ENCODE results near the gene CCDC121.

The CCDC121 gene, protein sequence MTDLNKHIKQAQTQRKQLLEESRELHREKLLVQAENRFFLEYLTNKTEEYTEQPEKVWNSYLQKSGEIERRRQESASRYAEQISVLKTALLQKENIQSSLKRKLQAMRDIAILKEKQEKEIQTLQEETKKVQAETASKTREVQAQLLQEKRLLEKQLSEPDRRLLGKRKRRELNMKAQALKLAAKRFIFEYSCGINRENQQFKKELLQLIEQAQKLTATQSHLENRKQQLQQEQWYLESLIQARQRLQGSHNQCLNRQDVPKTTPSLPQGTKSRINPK

GRCh38 chr2:27628767-27629709, at the start of gene CCDC121, which contains the start of gene GPN1:
Gene CCDC121, minus strand, starts transcription at chr2:27629012. Its CDS starts 1,213 bp downstream, at chr2:27627799.
Gene GPN1, plus strand, starts transcription at chr2:27629050. Its CDS starts 9 bp downstream, at chr2:27629059.
- DNase-seq (ENCODE audit: low read depth): peak; percentile 93

DNA sequence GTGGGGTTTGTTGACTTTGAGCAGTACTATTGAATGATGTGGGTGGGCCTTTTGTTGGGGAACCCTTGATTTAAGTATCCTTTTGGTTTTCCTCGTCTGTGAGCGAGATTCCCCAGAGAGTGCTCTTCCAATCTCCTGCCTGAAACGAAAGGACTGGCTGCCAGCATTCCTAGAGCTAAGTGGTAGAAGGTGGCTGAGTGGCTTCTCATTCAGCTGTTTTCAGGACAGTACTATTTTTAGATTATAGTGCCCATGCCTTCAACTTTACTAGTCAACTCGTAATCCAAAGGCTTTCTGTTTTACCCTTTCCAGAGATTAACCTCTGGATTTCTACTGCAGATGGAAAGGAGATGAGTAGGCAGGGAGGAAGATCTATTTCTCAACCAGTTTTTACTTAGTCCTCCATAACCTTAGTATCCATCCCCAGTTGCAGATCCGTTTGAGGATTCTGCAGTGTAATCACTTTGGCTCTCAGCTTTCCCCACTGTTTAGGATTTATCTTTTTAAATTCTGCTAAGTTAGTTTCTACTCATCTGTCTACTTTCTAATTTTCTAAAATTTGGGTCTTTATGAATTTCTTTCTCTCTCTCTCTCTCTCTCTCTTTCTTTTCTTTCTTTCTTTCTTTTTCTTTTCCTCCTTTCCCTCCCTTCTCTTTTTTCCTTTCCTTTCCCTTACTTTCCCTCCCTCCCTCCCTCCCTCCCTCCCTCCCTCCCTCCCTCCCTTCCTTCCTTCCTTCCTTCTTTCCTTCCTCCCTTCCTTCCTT, 44.1 kb upstream of the CCDC121 start:
- DNase-seq (ENCODE audit: low read depth): no peak

GRCh38 chr2:27671235-27671634, 42.4 kb upstream of the CCDC121 start:
- DNase-seq (ENCODE audit: low read depth): no peak

DNA sequence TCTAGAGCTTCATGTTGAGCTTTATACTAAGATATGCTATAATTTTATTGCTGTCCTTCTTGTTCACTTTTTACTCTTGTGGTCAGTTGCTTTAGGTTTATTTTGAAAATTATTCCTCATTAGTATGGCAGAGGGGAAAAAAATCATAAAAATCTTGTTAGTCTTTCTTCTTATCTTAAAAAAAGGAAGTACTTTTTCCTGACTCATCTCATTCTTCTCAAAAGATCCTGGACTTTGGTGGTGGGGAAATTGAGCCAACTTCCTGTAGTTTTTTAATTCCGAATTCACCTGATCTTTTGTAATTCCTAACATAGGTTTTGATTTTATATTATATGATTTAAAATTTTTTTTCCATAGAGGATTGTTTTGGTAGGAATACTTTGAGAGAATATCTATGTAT, 38.6 kb upstream of the CCDC121 start:
- DNase-seq (ENCODE audit: low read depth): no peak

DNA sequence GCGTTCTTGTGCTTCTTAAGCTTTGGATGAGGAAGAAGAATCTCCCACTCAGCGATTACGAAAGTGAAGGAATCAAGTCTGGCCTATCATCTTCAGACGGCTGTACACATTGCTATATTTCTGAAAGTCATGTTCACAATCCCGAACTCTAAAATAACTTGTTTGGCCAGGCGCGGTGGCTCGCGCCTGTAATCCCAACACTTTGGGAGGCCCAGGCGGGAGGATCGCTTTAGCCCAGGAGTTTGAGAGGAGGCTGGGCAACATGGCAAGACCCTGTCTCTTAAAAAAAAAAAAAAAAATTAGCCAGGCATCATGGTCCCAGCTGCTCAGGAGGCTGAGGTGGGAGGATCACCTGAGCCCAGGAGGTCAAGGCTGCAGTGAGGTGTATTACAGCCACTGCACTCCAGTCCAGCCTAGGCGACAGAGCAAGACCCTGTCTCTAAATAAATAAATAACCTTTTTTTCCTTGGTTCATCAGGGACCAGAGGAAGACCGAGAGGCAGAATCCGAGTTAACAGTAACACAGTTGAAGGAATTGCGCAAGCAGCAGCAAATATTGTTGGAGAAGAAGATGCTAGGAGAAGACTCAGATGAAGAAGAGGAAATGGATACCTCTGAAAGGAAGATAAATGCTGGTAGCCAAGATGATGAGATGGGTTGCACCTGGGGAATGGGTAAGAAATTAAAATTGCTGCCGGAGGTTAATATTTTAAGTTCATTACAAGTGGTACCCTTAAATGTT, 36.0 kb upstream of the CCDC121 start:
- no peak for DNase-seq (ENCODE audit: low read depth)

GRCh38 chr2:27664154-27664574, 35.4 kb upstream of the CCDC121 start:
- DNase-seq (ENCODE audit: low read depth): no peak

GRCh38 chr2:27663285-27664153, 34.7 kb upstream of the CCDC121 start, which contains the start of the genes SLC4A1AP and SUPT7L:
Gene SLC4A1AP, plus strand, starts transcription at chr2:27663889. Its CDS starts 26 bp downstream, at chr2:27663915.
Gene SUPT7L, minus strand, starts transcription at chr2:27663614. Its CDS starts 1,422 bp downstream, at chr2:27662192.
- DNase-seq (ENCODE audit: low read depth): peak; percentile 48

GRCh38 chr2:27661371-27661770, 32.6 kb upstream of the CCDC121 start:
- DNase-seq (ENCODE audit: low read depth): no peak

DNA sequence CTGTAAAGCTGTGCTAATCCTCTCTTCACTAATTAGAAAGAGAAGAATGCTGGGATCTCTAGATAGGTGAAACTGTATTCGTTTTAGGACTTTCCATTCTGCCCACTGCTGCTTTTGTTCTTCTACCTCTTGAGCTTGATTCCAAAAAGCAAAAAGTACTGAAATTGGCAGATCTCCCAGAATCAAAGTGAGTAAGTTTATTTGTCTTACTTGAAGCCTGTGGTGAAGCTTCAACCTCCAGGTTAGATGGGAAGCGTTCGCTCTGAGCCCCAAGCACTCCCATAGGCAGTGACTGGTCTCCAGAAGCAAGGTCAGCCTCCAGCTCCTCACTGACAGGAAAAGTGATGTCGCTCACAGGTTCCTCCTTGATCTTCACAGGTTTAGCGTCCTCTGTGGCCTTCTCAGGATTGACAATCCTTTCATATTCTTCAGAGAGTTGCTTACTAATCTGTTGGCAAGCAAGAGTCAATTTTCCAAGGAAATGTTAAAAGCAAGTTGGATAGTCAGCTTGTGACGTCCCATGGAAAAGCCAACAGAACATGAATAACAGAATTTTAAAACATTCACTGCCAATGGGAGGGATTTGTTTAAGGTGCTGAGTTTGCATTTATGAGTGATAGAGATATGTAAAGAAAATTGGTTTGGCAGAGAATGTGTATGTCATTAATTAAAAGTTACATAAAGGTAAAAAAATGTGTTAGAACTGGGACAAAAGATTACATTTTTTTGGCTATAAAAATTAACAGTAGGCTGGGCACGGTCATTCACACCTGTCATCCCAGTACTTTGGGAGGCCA, 26.5 kb upstream of the CCDC121 start:
- no peak for DNase-seq (ENCODE audit: low read depth)

DNA sequence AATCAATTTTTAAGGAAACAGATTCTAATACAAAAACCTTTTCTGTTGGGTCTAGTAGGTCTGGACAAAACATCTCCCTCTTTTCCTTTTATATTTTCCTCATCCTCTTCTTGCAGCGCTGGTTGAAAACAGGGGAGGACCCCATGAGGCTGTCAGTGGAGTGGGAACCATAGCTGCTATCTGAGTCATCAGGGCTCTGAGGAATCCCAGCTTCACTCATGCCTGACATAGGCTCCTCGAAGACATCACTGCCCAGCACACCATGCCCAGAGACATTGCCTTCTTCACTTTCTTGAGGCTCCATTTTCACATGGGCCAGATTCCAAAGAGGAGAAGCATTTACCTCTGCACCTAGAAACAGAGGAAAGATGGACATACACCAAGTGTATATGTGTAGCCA, 24.6 kb upstream of the CCDC121 start:
- no peak for DNase-seq (ENCODE audit: low read depth)

DNA sequence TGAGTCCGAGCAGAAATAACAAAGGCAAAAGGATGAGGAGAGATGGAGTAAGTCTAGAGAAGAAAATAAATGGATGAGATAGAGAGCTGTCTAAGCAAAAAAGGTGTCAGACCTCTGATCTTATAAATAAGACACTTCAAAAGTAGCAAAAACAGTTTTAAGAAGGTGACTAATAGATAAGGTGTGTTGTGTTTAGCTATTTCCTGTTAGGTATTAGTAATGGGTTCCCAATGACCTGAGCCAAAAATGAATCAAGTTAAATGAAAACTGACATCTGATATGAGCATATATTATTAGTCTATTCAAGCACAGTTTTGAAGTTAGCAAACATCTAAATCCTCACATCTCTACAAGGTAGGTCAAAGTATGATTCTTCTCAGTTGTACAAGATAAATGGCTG, 24.0 kb upstream of the CCDC121 start:
- no peak for DNase-seq (ENCODE audit: low read depth)

DNA sequence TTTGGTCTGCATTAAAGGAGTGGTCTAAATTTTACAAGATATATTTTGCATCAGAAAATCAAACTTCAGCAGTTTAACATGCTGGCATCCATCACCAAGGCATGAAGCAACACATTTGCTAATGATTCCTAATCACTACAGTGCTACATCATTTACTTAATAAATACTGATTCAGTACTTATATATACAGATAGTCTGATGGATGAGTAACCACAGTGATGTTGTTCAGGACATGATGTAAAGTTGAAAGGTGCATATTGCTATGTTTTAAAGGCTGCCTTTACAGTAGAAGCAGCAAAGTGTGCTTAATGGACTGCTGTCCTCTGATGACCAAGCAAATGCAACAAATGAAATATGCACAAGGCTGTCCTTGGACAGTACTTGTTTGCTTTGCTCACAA, 23.5 kb upstream of the CCDC121 start:
- DNase-seq (ENCODE audit: low read depth): no peak

DNA sequence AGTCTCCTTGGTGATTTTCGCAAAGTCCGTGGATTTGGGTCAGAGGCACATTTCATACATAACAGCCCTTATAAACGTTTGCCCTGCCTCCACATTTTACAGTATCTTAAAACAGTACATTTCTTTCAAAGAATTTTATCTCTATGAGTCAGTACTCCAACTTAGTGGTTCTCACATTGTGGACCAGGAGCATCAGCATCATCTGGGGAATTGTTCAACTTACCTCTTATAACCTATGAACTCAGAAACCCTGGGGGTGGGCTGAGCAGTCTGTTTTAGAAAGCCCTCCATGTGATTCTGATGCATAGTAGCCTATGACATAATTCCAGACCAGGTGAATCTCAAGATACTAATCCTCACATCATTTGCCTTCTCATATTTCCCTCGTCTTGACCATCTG, 22.2 kb upstream of the CCDC121 start:
- DNase-seq (ENCODE audit: low read depth): no peak

GRCh38 chr2:27647737-27648136, 18.9 kb upstream of the CCDC121 start:
- no peak for DNase-seq (ENCODE audit: low read depth)

GRCh38 chr2:27647289-27647688, 18.5 kb upstream of the CCDC121 start:
- DNase-seq (ENCODE audit: low read depth): no peak

DNA sequence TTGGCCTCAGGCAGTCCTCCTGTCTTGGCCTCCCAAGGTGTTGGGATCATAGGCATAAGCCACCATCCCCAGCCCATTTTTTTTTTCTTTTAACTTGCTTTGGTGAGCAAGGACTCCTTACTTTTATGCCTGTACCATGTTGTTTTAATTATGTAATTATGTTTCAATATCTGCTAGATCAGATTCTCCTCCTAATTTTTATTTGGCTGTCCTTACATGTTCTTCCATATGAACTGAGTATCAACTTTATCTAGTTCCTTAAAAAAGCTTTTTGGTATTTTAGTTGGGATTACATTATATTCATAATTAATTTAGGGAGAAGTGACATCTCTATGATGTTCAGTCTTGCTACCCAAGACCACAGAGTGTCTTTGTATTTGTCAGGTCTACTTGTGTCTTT, 16.4 kb upstream of the CCDC121 start:
- DNase-seq (ENCODE audit: low read depth): no peak

DNA sequence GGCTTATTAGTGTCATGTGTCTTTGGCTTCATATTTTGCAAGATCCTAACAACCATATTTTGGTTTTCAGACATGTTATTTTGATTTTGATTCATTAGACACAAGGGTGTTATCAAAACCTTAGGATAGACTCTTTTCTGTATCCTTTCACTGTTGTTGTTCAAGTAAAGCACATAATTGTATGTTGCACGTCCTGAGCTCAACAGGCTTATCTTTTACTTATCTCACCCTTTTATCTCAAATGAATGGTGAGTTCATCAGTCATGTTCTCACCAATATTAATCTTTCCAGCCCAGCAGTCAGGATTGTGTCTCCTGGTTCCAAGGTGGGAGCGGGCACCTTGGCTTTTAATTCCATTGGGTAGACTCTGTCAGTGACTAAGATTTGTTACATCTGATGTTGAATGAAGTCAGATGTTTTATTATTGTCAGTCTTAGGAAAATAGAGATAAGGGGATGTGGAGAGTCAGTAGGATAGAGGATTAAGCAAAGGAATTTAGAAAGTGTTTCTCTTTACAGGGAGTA, 12.0 kb upstream of the CCDC121 start:
- DNase-seq (ENCODE audit: low read depth): no peak

DNA sequence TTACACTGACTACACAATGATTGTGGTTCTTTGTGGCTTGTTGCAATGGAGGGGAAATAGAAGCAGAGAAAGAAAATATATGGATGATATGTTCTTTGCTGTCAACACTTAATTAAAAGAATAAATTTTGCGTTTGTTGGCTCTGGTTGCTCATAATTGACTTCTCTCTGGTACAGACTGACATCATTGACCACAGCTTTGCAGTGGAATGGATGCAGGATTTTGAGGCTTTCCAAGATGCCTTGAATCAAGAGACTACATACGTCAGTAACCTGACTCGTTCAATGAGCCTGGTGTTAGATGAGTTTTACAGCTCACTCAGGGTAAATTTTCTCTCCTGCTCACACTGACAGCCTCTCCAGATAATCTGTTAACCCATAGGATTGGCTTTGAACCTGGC, 9.9 kb upstream of the CCDC121 start:
- no peak for DNase-seq (ENCODE audit: low read depth)

GRCh38 chr2:27638037-27638637, 9.3 kb upstream of the CCDC121 start:
- DNase-seq (ENCODE audit: low read depth): no peak
